ENCODE data around the gene LARP4B. TPM values are rescaled to one million over a fixed set of nuclear protein-coding genes. Genes with fewer than 3 reads are reported as not detected.

Gene LARP4B
- total and polyA plus RNA-seq, 2 donors (not counting 3 experiments of a cell fraction or from before 2014, with no cell fraction given), result 27.4 to 101 TPM

GRCh38 chr10:809671-810350, 121.7 kb downstream of the LARP4B start:
- no peak overlapping the region for H3K4me3 ChIP-seq (replicated peaks in 1 of 3; ENCODE audit: insufficient read depth in 1 of 3, low read depth in 1 of 3, low read length in 3 of 3)
- ChIA-PET POLR2A (no interaction called here), CTCF (interaction anchor here (0.9 to 2.3 kb wide), 2 partner anchors 10 to 298 kb away, joined by 3 to 13 read pairs; no protein-coding TSS in a partner anchor)
- H3K36me3 ChIP-seq (ENCODE audit: control insufficient read depth in 2 of 2, extremely low read depth in 1 of 2, insufficient read depth in 2 of 2, low read length in 2 of 2), result peaks cover 22 to 36% of the 10 kb centered on the region in 2 experiments
- H3K4me2 ChIP-seq (ENCODE audit: insufficient read depth, low read length), result no peak overlapping the region
- no peaks in the 10 kb centered on the region for H3K27me3 ChIP-seq (ENCODE audit: control insufficient read depth in 2 of 2, insufficient read depth in 2 of 2, low read length in 2 of 2)
- no peak overlapping the region for H2AFZ ChIP-seq (ENCODE audit: low read depth, low read length)
- no peaks in the 10 kb centered on the region for H3K9me3 ChIP-seq (replicated peaks; ENCODE audit: control insufficient read depth, insufficient read depth, low read length)
- TF ChIP-seq CTCF (IDR thresholded peaks at IDR 0.05; ENCODE audit: extremely low read depth in 1 of 2, insufficient read depth in 1 of 2, low read depth in 1 of 2, low read length in 2 of 2) (no peak), GATA2 (IDR thresholded peaks at IDR 0.05; ENCODE audit: insufficient read depth, insufficient read length, low read depth, low read length) (no peak), POLR2AphosphoS5 (IDR thresholded peaks at IDR 0.05; ENCODE audit: insufficient read depth, low read depth, low read length) (no peak), FOS (IDR thresholded peaks at IDR 0.05; ENCODE audit: borderline replicate concordance, insufficient read depth, low read length) (no peak), MYC (IDR thresholded peaks at IDR 0.05; ENCODE audit: low read depth, low read length) (no peak), MAX (IDR thresholded peaks at IDR 0.05; ENCODE audit: insufficient read depth, insufficient read length) (no peak), JUN (IDR thresholded peaks at IDR 0.05; ENCODE audit: borderline replicate concordance, insufficient read depth, insufficient read length, low read depth) (no peak), POLR2A (IDR thresholded peaks at IDR 0.05; ENCODE audit: low read depth, low read length) (no peak), EZH2 (IDR thresholded peaks at IDR 0.05; ENCODE audit: borderline replicate concordance, low read depth, low read length, severe bottlenecking) (no peak)
- H4K20me1 ChIP-seq (replicated peaks; ENCODE audit: control insufficient read depth, extremely low read depth, insufficient read depth, low read length), result peaks cover 2% of the 10 kb centered on the region
- no peak overlapping the region for H3K27ac ChIP-seq (ENCODE audit: insufficient read depth, low read depth, low read length)
- H3K9ac ChIP-seq (replicated peaks; ENCODE audit: extremely low read depth, insufficient read depth, low read length), result no peak overlapping the region
- H3K9me1 ChIP-seq (replicated peaks; ENCODE audit: control insufficient read depth, extremely low read depth, insufficient read depth, low read length), result no peaks in the 10 kb centered on the region
- FAIRE-seq (no peak), DNase-seq (ENCODE audit: low read depth, low spot score) (no peak)
- no peaks in the 10 kb centered on the region for H3K79me2 ChIP-seq (ENCODE audit: control insufficient read depth, insufficient read depth, low read length)
- BruUV-seq (replicated peaks), result no TSS peak
- intact Hi-C loops (cut with micrococcal nuclease) (loop anchor here (1.0 kb wide), 1 partner anchor 299 kb away; no protein-coding TSS in a partner anchor), dilution Hi-C loops (cut with MboI; ENCODE audit: extremely low pct_ligation_motif_present, low sequenced_read_pairs) (no loop called here)
- no peaks in the 10 kb centered on the region for H3K4me1 ChIP-seq (ENCODE audit: control insufficient read depth, extremely low read depth, insufficient read depth, low read length)

All from endothelial cell of umbilical vein (primary cell).